GM12874 (cell line): Measurements from ENCODE around the gene ABCB1.

ENCODE experiments used
- CTCF ChIP-seq: IDR thresholded peaks from 2 replicates; pipeline ENCODE4 v1.5.1; 2011; ENCODE audit warnings: low read depth, mild to moderate bottlenecking, control low read depth, low read length, moderate library complexity; ENCODE audit not compliant: insufficient read depth

The ABCB1 gene

GRCh38 chr7:87480386-87480785 lies 120.3 kb downstream of the ABCB1 start:
- TF ChIP-seq CTCF: no peak

- no peak for TF ChIP-seq CTCF
Measured at GRCh38 chr7:87479951-87480350, 120.7 kb downstream of the ABCB1 start.

- no peak for TF ChIP-seq CTCF
Measured at GRCh38 chr7:87476179-87476557, 124.5 kb downstream of the ABCB1 start.

GRCh38 chr7:87475359-87476178 lies 125.1 kb downstream of the ABCB1 start, which contains the start of gene ABCB4:
Gene ABCB4 (minus strand): TSS chr7:87475680. CDS start chr7:87475465, 215 bp downstream.
- no peak for TF ChIP-seq CTCF

- TF ChIP-seq CTCF: no peak
Measured at GRCh38 chr7:87474533-87475358, 125.9 kb downstream of the ABCB1 start.

- TF ChIP-seq CTCF: no peak
Measured at GRCh38 chr7:87473986-87474385, 126.7 kb downstream of the ABCB1 start.

GRCh38 chr7:87473192-87473591 lies 127.5 kb downstream of the ABCB1 start:
- no peak for TF ChIP-seq CTCF
